ENCODE results near the gene TP73.

The TP73 gene

GRCh38 chr1:3753656-3754454 lies 101.5 kb downstream of the TP73 start:
- no peak for DNase-seq (ENCODE audit: low spot score in 2 of 2)
- no peak overlapping the region for H3K4me3 Mint-ChIP-seq
- no peak for ATAC-seq (replicated peaks; ENCODE audit: extremely low read depth, poor library complexity, severe bottlenecking)
- peaks cover 2% of the 10 kb centered on the region for H3K36me3 Mint-ChIP-seq (ENCODE audit: insufficient read depth)
- no peak overlapping the region for H3K27ac Mint-ChIP-seq (ENCODE audit: low read depth)
- H3K27me3 Mint-ChIP-seq = peaks cover 23% of the 10 kb centered on the region
- H3K4me1 Mint-ChIP-seq = no peaks in the 10 kb centered on the region
- no peaks in the 10 kb centered on the region for H3K9me3 Mint-ChIP-seq

GRCh38 chr1:3756394-3756793 lies 104.1 kb downstream of the TP73 start:
- Mint-ChIP-seq H3K4me3 (no peak overlapping the region), H3K9me3 (no peaks in the 10 kb centered on the region), H3K4me1 (no peaks in the 10 kb centered on the region), H3K36me3 (ENCODE audit: insufficient read depth) (peaks cover 2% of the 10 kb centered on the region), H3K27me3 (peaks cover 48% of the 10 kb centered on the region), H3K27ac (ENCODE audit: low read depth) (no peak overlapping the region)
- DNase-seq (ENCODE audit: low spot score in 2 of 2) (no peak), ATAC-seq (replicated peaks; ENCODE audit: extremely low read depth, poor library complexity, severe bottlenecking) (no peak)

GRCh38 chr1:3759164-3759563 lies 106.8 kb downstream of the TP73 start:
- peaks cover 2% of the 10 kb centered on the region for H3K36me3 Mint-ChIP-seq (ENCODE audit: insufficient read depth)
- DNase-seq (ENCODE audit: low spot score in 2 of 2) = no peak
- peaks cover 53% of the 10 kb centered on the region for H3K27me3 Mint-ChIP-seq
- no peak overlapping the region for H3K4me3 Mint-ChIP-seq
- ATAC-seq (replicated peaks; ENCODE audit: extremely low read depth, poor library complexity, severe bottlenecking) = no peak
- no peaks in the 10 kb centered on the region for H3K4me1 Mint-ChIP-seq
- H3K27ac Mint-ChIP-seq (ENCODE audit: low read depth) = no peak overlapping the region
- no peaks in the 10 kb centered on the region for H3K9me3 Mint-ChIP-seq

- no peaks in the 10 kb centered on the region for H3K9me3 Mint-ChIP-seq
- H3K4me3 Mint-ChIP-seq = no peak overlapping the region
- H3K27me3 Mint-ChIP-seq = peaks cover 53% of the 10 kb centered on the region
- H3K27ac Mint-ChIP-seq (ENCODE audit: low read depth) = no peak overlapping the region
- peaks cover 2% of the 10 kb centered on the region for H3K36me3 Mint-ChIP-seq (ENCODE audit: insufficient read depth)
- ATAC-seq (replicated peaks; ENCODE audit: extremely low read depth, poor library complexity, severe bottlenecking) (no peak), DNase-seq (ENCODE audit: low spot score in 2 of 2) (no peak)
- H3K4me1 Mint-ChIP-seq = no peaks in the 10 kb centered on the region
These were observed 107.5 kb downstream of the TP73 start for GRCh38 chr1:3759796-3760195.

GRCh38 chr1:3761296-3762010 lies 109.1 kb downstream of the TP73 start:
- peaks cover 46% of the 10 kb centered on the region for H3K27me3 Mint-ChIP-seq
- no peak for ATAC-seq (replicated peaks; ENCODE audit: extremely low read depth, poor library complexity, severe bottlenecking)
- H3K27ac Mint-ChIP-seq (ENCODE audit: low read depth) = no peak overlapping the region
- no peak for DNase-seq (ENCODE audit: low spot score in 2 of 2)
- H3K4me3 Mint-ChIP-seq = no peak overlapping the region
- H3K4me1 Mint-ChIP-seq = no peaks in the 10 kb centered on the region
- no peaks in the 10 kb centered on the region for H3K36me3 Mint-ChIP-seq (ENCODE audit: insufficient read depth)
- H3K9me3 Mint-ChIP-seq = no peaks in the 10 kb centered on the region

GRCh38 chr1:3762151-3762872 lies 110.0 kb downstream of the TP73 start:
- H3K36me3 Mint-ChIP-seq (ENCODE audit: insufficient read depth) = no peaks in the 10 kb centered on the region
- no peaks in the 10 kb centered on the region for H3K4me1 Mint-ChIP-seq
- no peaks in the 10 kb centered on the region for H3K9me3 Mint-ChIP-seq
- ATAC-seq (replicated peaks; ENCODE audit: extremely low read depth, poor library complexity, severe bottlenecking) (no peak), DNase-seq (ENCODE audit: low spot score in 2 of 2) (no peak)
- no peak overlapping the region for H3K4me3 Mint-ChIP-seq
- peaks cover 48% of the 10 kb centered on the region for H3K27me3 Mint-ChIP-seq
- H3K27ac Mint-ChIP-seq (ENCODE audit: low read depth) = no peak overlapping the region

GRCh38 chr1:3762873-3763228 lies 110.5 kb downstream of the TP73 start:
- no peaks in the 10 kb centered on the region for H3K4me1 Mint-ChIP-seq
- peaks cover 53% of the 10 kb centered on the region for H3K27me3 Mint-ChIP-seq
- no peak overlapping the region for H3K4me3 Mint-ChIP-seq

GRCh38 chr1:3763351-3764125 lies 111.2 kb downstream of the TP73 start:
- no peak for DNase-seq (ENCODE audit: low spot score in 2 of 2)
- no peaks in the 10 kb centered on the region for H3K4me1 Mint-ChIP-seq
- no peaks in the 10 kb centered on the region for H3K36me3 Mint-ChIP-seq (ENCODE audit: insufficient read depth)
- H3K4me3 Mint-ChIP-seq = no peak overlapping the region
- no peak overlapping the region for H3K27ac Mint-ChIP-seq (ENCODE audit: low read depth)
- no peak for ATAC-seq (replicated peaks; ENCODE audit: extremely low read depth, poor library complexity, severe bottlenecking)
- H3K9me3 Mint-ChIP-seq = no peaks in the 10 kb centered on the region
- H3K27me3 Mint-ChIP-seq = peaks cover 54% of the 10 kb centered on the region

More at GRCh38 chr1:3762873-3763228, 110.5 kb downstream of the TP73 start:
- Mint-ChIP-seq H3K27ac (ENCODE audit: low read depth) (no peak overlapping the region), H3K9me3 (no peaks in the 10 kb centered on the region), H3K36me3 (ENCODE audit: insufficient read depth) (no peaks in the 10 kb centered on the region)
- DNase-seq (ENCODE audit: low spot score in 2 of 2) = no peak
- no peak for ATAC-seq (replicated peaks; ENCODE audit: extremely low read depth, poor library complexity, severe bottlenecking)

GRCh38 chr1:3767328-3767925 lies 115.1 kb downstream of the TP73 start:
- H3K27ac Mint-ChIP-seq (ENCODE audit: low read depth) = no peak overlapping the region
- H3K4me3 Mint-ChIP-seq = no peak overlapping the region
- H3K36me3 Mint-ChIP-seq (ENCODE audit: insufficient read depth) = no peaks in the 10 kb centered on the region
- H3K4me1 Mint-ChIP-seq = no peaks in the 10 kb centered on the region
- no peak for DNase-seq (ENCODE audit: low spot score in 2 of 2)
- no peak for ATAC-seq (replicated peaks; ENCODE audit: extremely low read depth, poor library complexity, severe bottlenecking)
- H3K27me3 Mint-ChIP-seq = peaks cover 23% of the 10 kb centered on the region
- H3K9me3 Mint-ChIP-seq = no peaks in the 10 kb centered on the region

- DNase-seq (ENCODE audit: low spot score in 2 of 2) (no peak), ATAC-seq (replicated peaks; ENCODE audit: extremely low read depth, poor library complexity, severe bottlenecking) (no peak)
- no peaks in the 10 kb centered on the region for H3K4me1 Mint-ChIP-seq
- peaks cover 23% of the 10 kb centered on the region for H3K27me3 Mint-ChIP-seq
- no peak overlapping the region for H3K27ac Mint-ChIP-seq (ENCODE audit: low read depth)
- H3K4me3 Mint-ChIP-seq = no peak overlapping the region
- H3K36me3 Mint-ChIP-seq (ENCODE audit: insufficient read depth) = no peaks in the 10 kb centered on the region
- no peaks in the 10 kb centered on the region for H3K9me3 Mint-ChIP-seq
These were observed 116.6 kb downstream of the TP73 start for GRCh38 chr1:3768811-3769390.

GRCh38 chr1:3770047-3770765 lies 117.9 kb downstream of the TP73 start:
- Mint-ChIP-seq H3K36me3 (ENCODE audit: insufficient read depth) (peaks cover under 1% of the 10 kb centered on the region), H3K9me3 (no peaks in the 10 kb centered on the region), H3K4me3 (peak overlapping the region; percentile 56), H3K27me3 (peaks cover 23% of the 10 kb centered on the region), H3K4me1 (no peaks in the 10 kb centered on the region), H3K27ac (ENCODE audit: low read depth) (no peak overlapping the region)
- ATAC-seq (replicated peaks; ENCODE audit: extremely low read depth, poor library complexity, severe bottlenecking) (no peak), DNase-seq (ENCODE audit: low spot score in 2 of 2) (no peak)

Measured in central memory CD8-positive, alpha-beta T cell (primary cell).